ENCODE results near the gene MPND. TPM values are rescaled to one million over a fixed set of nuclear protein-coding genes. Genes with fewer than 3 reads are reported as not detected.

MPND gene
- total RNA-seq, 1 donor from 2014 or later, result 3.9 TPM

DNA sequence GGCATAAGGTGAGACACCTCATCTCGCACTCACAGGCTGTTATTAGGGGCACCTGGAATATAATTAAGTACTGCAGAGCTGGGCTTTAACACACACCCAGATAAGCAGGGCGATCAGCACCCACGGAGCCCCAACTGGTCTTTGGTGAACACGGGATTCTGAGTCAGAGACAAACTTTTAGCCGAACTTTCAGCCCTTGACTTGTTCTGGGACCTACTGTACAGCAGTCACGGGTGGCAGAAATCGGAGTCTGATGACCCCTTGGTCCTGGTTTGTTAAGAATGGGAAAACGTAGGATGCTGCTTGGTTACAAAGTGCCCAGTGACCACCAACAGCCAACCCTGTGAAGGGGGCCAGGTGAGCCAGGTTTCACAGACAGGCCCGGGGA lies 47.9 kb downstream of the MPND start:
- no peak for TF ChIP-seq CTCF (conservative IDR thresholded peaks at IDR 0.05; ENCODE audit: low read depth, low read length)
- no peak overlapping the region for H3K4me3 ChIP-seq (ENCODE audit: low read depth, low read length)
- no peak for DNase-seq (ENCODE audit: low read depth)

GRCh38 chr19:4391701-4392483 lies 48.5 kb downstream of the MPND start:
- TF ChIP-seq CTCF (conservative IDR thresholded peaks at IDR 0.05; ENCODE audit: low read depth, low read length), result no peak
- peak overlapping the region; percentile 25 for H3K4me3 ChIP-seq (ENCODE audit: low read depth, low read length)
- DNase-seq (ENCODE audit: low read depth), result no peak

- no peak for DNase-seq (ENCODE audit: low read depth)
- H3K4me3 ChIP-seq (ENCODE audit: low read depth, low read length), result no peak overlapping the region
- no peak for TF ChIP-seq CTCF (conservative IDR thresholded peaks at IDR 0.05; ENCODE audit: low read depth, low read length)
Observed at GRCh38 chr19:4393947-4394590, 50.7 kb downstream of the MPND start.

GRCh38 chr19:4396949-4397783 lies 53.8 kb downstream of the MPND start:
- H3K4me3 ChIP-seq (ENCODE audit: low read depth, low read length), result no peak overlapping the region
- no peak for TF ChIP-seq CTCF (conservative IDR thresholded peaks at IDR 0.05; ENCODE audit: low read depth, low read length)
- no peak for DNase-seq (ENCODE audit: low read depth)

- peak overlapping the region; percentile 85 for H3K4me3 ChIP-seq (ENCODE audit: low read depth, low read length)
- DNase-seq (ENCODE audit: low read depth), result no peak
- TF ChIP-seq CTCF (conservative IDR thresholded peaks at IDR 0.05; ENCODE audit: low read depth, low read length), result no peak
Observed at GRCh38 chr19:4399812-4400134, 56.4 kb downstream of the MPND start.

DNA sequence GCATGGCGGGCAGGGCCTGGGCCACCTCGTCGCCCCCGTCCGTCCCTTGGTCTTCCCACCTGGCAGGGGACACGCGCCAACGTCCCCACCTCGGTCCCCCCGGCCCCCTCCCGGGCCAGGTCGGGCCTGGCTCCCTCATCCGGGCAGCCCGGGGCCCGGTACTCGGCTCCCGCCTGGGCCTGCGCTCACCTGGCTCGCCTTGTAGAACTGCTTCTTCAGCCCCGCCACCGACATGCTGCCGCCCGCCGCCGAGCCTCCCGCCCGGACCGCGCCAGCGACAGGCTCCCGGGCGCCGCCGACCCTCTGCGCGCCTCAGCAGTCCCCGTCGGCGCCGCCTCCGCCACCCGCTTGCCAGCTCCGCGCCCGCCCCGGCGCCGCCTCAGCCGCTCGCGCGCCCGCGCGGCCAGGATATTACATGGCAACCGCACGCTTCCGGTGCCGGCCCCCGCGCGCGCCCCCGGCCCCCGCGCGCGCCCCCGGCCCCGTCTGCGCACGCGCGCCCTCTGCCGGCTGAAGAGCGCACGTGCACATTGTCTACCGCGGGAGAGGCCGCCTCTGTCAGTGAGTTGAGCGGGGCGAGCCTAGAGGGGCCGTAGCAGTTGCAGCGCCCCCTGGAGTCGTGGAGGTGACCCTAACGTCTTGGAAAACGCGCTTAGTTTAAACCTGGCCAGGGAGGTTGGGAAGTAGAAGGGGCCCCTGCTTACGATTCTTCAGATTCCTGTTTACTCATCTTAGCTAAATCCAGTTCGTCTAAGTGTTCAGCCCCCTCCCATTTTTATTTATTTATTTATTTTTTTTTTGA lies 57.0 kb downstream of the MPND start, which contains the start of gene SH3GL1:
Gene SH3GL1 (minus strand): TSS at position 413 of the 802 bp plus-strand sequence. CDS start 179 bp downstream, at position 234.
- H3K4me3 ChIP-seq (ENCODE audit: low read depth, low read length), result peak within 1 kb of the TSS; percentile 85
- no peak for DNase-seq (ENCODE audit: low read depth)
- TF ChIP-seq CTCF (conservative IDR thresholded peaks at IDR 0.05; ENCODE audit: low read depth, low read length), result peak; percentile 90
